H9 (cell line): Measurements from ENCODE around the gene ERC1. TPM values are rescaled to one million over a fixed set of nuclear protein-coding genes. Genes with fewer than 3 reads are reported as not detected.

Experiments used
- DNase-seq: peaks from one replicate; pipeline ENCODE4 v3.0.0-alpha.2; 2017
- H2AFZ ChIP-seq: one replicate; pipeline ENCODE4 v1.6.1; 2013; ENCODE audit warnings: mild to moderate bottlenecking, low read length, control low read depth, moderate library complexity
- H2AK5ac ChIP-seq: 2 replicates; pipeline ENCODE4 v1.6.1; 2013; ENCODE audit warnings: low read length, control low read depth, mixed read lengths; ENCODE audit not compliant: insufficient read length
- H2BK120ac ChIP-seq: one replicate; pipeline ENCODE4 v1.6.1; 2013; ENCODE audit warnings: low read depth, mild to moderate bottlenecking, low read length, control low read depth, inconsistent platforms; ENCODE audit not compliant: poor library complexity, severe bottlenecking
- H2BK12ac ChIP-seq: 2 replicates; pipeline ENCODE4 v1.6.1; 2013; ENCODE audit warnings: low read length, control low read depth, mixed read lengths, low read depth; ENCODE audit not compliant: insufficient read length
- H2BK15ac ChIP-seq: 2 replicates; pipeline ENCODE4 v1.6.1; 2013; ENCODE audit warnings: low read depth, low read length, control low read depth
- H2BK20ac ChIP-seq: one replicate; pipeline ENCODE4 v1.6.1; 2013; ENCODE audit warnings: low read depth, mild to moderate bottlenecking, low read length, control low read depth, inconsistent platforms; ENCODE audit not compliant: poor library complexity, severe bottlenecking
- H2BK5ac ChIP-seq: 2 replicates; pipeline ENCODE4 v1.6.1; 2013; ENCODE audit warnings: low read length, control low read depth, mixed read lengths; ENCODE audit not compliant: insufficient read length
- H3K14ac ChIP-seq: 2 replicates; pipeline ENCODE4 v1.6.1; 2013; ENCODE audit warnings: low read length, control low read depth; ENCODE audit not compliant: insufficient read depth
- H3K18ac ChIP-seq: 2 replicates; pipeline ENCODE4 v1.6.1; 2013; ENCODE audit warnings: low read depth, mild to moderate bottlenecking, mixed read lengths, low read length, control low read depth; ENCODE audit not compliant: insufficient read length
- H3K23ac ChIP-seq: 2 replicates; pipeline ENCODE4 v1.6.1; 2013; ENCODE audit warnings: low read length, control low read depth, mixed read lengths, low read depth; ENCODE audit not compliant: insufficient read length
- H3K23me2 ChIP-seq: 2 replicates; pipeline ENCODE4 v1.6.1; 2013; ENCODE audit warnings: low read depth, mild to moderate bottlenecking, mixed read lengths, low read length, control low read depth; ENCODE audit not compliant: insufficient read length, poor library complexity, severe bottlenecking
- H3K27ac ChIP-seq: 2 replicates; pipeline ENCODE4 v1.5.1; 2013; ENCODE audit warnings: low read length, control low read depth, mixed read lengths, low read depth; ENCODE audit not compliant: insufficient read length
- H3K27me3 ChIP-seq: 2 replicates; pipeline ENCODE4 v1.6.1; 2013; ENCODE audit warnings: low read length, control low read depth, inconsistent platforms; ENCODE audit not compliant: insufficient read depth
- H3K4ac ChIP-seq: 2 replicates; pipeline ENCODE4 v1.6.1; 2013; ENCODE audit warnings: low read depth, mild to moderate bottlenecking, control low read depth, inconsistent platforms, low read length, moderate library complexity
- H3K4me1 ChIP-seq: 2 replicates; pipeline ENCODE4 v1.6.1; 2013; ENCODE audit warnings: low read length, control low read depth, inconsistent platforms; ENCODE audit not compliant: insufficient read depth
- H3K4me2 ChIP-seq: 2 replicates; pipeline ENCODE4 v1.6.1; 2013; ENCODE audit warnings: low read length, control low read depth, mixed read lengths; ENCODE audit not compliant: insufficient read length, insufficient read depth
- H3K56ac ChIP-seq: 2 replicates; pipeline ENCODE4 v1.6.1; 2013; ENCODE audit warnings: low read depth, mild to moderate bottlenecking, mixed read lengths, low read length, control low read depth; ENCODE audit not compliant: insufficient read length
- H3K79me1 ChIP-seq: 2 replicates; pipeline ENCODE4 v1.6.1; 2013; ENCODE audit warnings: low read depth, mild to moderate bottlenecking, moderate library complexity, low read length, control low read depth, inconsistent platforms; ENCODE audit not compliant: insufficient read depth, poor library complexity, severe bottlenecking
- H3K79me2 ChIP-seq: 2 replicates; pipeline ENCODE4 v1.6.1; 2013; ENCODE audit warnings: low read length, control low read depth, inconsistent platforms; ENCODE audit not compliant: insufficient read depth
- H3K9ac ChIP-seq: 2 replicates; pipeline ENCODE4 v1.6.1; 2013; ENCODE audit warnings: low read length, control low read depth, mixed read lengths; ENCODE audit not compliant: insufficient read length; ENCODE audit errors: extremely low read depth
- H3K9me3 ChIP-seq: one replicate; pipeline ENCODE4 v1.6.1; 2013; ENCODE audit warnings: low read depth, low read length, inconsistent platforms; ENCODE audit not compliant: control insufficient read depth
- H3T11ph ChIP-seq: one replicate; pipeline ENCODE4 v1.6.1; 2013; ENCODE audit warnings: mild to moderate bottlenecking, low read length, control low read depth, inconsistent platforms
- H4K20me1 ChIP-seq: one replicate; pipeline ENCODE4 v1.6.1; 2013; ENCODE audit not compliant: control insufficient read depth, insufficient read length, insufficient read depth
- H4K5ac ChIP-seq: 2 replicates; pipeline ENCODE4 v1.6.1; 2013; ENCODE audit warnings: low read depth, mild to moderate bottlenecking, mixed read lengths, low read length, control low read depth; ENCODE audit not compliant: insufficient read length
- H4K8ac ChIP-seq: replicated peaks from 2 replicates; pipeline ENCODE4 v1.6.1; 2013; ENCODE audit warnings: low read length, control low read depth, mixed read lengths, low read depth; ENCODE audit not compliant: insufficient read length
- H4K91ac ChIP-seq: 2 replicates; pipeline ENCODE4 v1.6.1; 2013; ENCODE audit warnings: low read depth, mild to moderate bottlenecking, moderate library complexity, mixed read lengths, low read length, control low read depth; ENCODE audit not compliant: insufficient read length
- H3K27ac Mint-ChIP-seq, 3 experiments: 2 replicates in 2 of 3; 3 replicates in 1 of 3; pipeline ENCODE4 v1.8.0; 2020 to 2021; ENCODE audit warnings: mixed read lengths in 3 of 3, mild to moderate bottlenecking in 1 of 3, moderate library complexity in 1 of 3
- H3K27me3 Mint-ChIP-seq: 2 replicates; pipeline ENCODE4 v1.8.0; 2021; ENCODE audit warnings: low read depth, mild to moderate bottlenecking, moderate library complexity, mixed read lengths
- H3K36me3 Mint-ChIP-seq, 3 experiments: 2 replicates in 2 of 3; 3 replicates in 1 of 3; pipeline ENCODE4 v1.8.0; 2020 to 2021; ENCODE audit warnings: low read depth in 3 of 3, mixed read lengths in 3 of 3; ENCODE audit not compliant: insufficient read depth in 1 of 3
- H3K4me1 Mint-ChIP-seq, 2 experiments: 2 replicates each; pipeline ENCODE4 v1.8.0; 2020; ENCODE audit warnings: mixed read lengths in 2 of 2
- H3K4me3 Mint-ChIP-seq, 2 experiments: 2 replicates in 1 of 2; 3 replicates in 1 of 2; pipeline ENCODE4 v1.8.0; 2020 to 2021; ENCODE audit warnings: mild to moderate bottlenecking in 2 of 2, mixed read lengths in 2 of 2, moderate library complexity in 1 of 2
- H3K9me3 Mint-ChIP-seq, 2 experiments: 2 replicates in 1 of 2; 3 replicates in 1 of 2; pipeline ENCODE4 v1.8.0; 2020; ENCODE audit warnings: mild to moderate bottlenecking in 2 of 2, mixed read lengths in 2 of 2, moderate library complexity in 1 of 2
- CTCF ChIP-seq: fragments of 200-600 bp; sonication (generic); conservative IDR thresholded peaks from 3 replicates; pipeline ENCODE4 v1.8.0; 2021; ENCODE audit warnings: antibody characterized with exemption, mild to moderate bottlenecking
- WGBS: extraction: QIAGEN DNeasy Blood & Tissue Kit; methylation state at CpG from one replicate; pipeline ENCODE4 v1.1.7; 2013; ENCODE audit warnings: missing lambda C conversion rate, low lambda C conversion rate, mixed read lengths; ENCODE audit not compliant: insufficient read length; ENCODE audit errors: extremely low coverage; 5-methylcytosine and 5-hydroxymethylcytosine counted together
- total RNA-seq: library from RNA; stranded (reverse); gene quantifications from 2 replicates; pipeline ENCODE4 v1.2.1, GENCODE V29; 2021

Gene ERC1
- total RNA-seq, 1 experiment from 2014 or later: 51.2 TPM

DNA sequence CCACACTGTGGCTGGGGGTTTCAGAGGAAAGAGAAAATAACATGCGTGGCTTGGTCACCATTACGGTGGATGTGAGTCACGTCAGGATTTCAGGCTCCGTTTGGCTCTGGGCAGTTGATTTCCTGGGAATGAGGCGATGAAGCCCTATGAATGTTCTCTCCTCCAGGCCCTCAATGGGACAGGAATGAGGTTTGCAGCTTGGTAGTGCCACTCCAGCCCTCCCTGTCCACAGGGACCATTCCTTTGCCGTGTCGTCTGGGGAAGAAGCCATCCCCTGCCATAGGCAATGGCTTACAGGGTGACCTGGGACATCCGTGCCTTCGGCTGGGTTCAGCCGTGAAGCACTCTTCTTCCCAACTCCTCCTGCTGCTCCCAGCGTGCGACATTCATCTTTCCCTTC lies 508.3 kb downstream of the ERC1 start:
- Histone ChIP-seq H3K9me3 (no peaks in the 10 kb centered on the region), H3K79me2 (no peaks in the 10 kb centered on the region), H3K4ac (no peak overlapping the region), H3K56ac (no peak overlapping the region), H3K9ac (no peak overlapping the region), H3K79me1 (no peaks in the 10 kb centered on the region), H4K20me1 (no peaks in the 10 kb centered on the region), H2BK20ac (no peak overlapping the region), H3K4me1 (no peaks in the 10 kb centered on the region), H4K91ac (no peak overlapping the region), H3K18ac (no peak overlapping the region), H2AK5ac (no peak overlapping the region), H3K4me2 (no peak overlapping the region), H4K8ac (no peak overlapping the region), H3K23me2 (no peaks in the 10 kb centered on the region), H2AFZ (no peak overlapping the region), H4K5ac (no peak overlapping the region), H2BK120ac (no peak overlapping the region), H2BK5ac (no peak overlapping the region), H3K27me3 (no peaks in the 10 kb centered on the region), H2BK15ac (no peak overlapping the region), H3T11ph (no peak overlapping the region), H3K23ac (no peak overlapping the region), H2BK12ac (no peak overlapping the region), H3K14ac (no peak overlapping the region), H3K27ac (no peak overlapping the region)
- H3K27me3 Mint-ChIP-seq: no peaks in the 10 kb centered on the region; the same call in none of the 2 replicates
- H3K9me3 Mint-ChIP-seq: peaks cover 2 to 4% of the 10 kb centered on the region in 2 experiments; a peak in 3 of 5 replicates
- no peak overlapping the region for H3K4me3 Mint-ChIP-seq
- WGBS: no CpG with 5 or more reads among the region's 12 CpGs
- H3K27ac Mint-ChIP-seq: no peak overlapping the region; a peak in 1 of 7 replicates
- DNase-seq: no peak
- H3K4me1 Mint-ChIP-seq: no peaks in the 10 kb centered on the region
- peaks cover 2 to 12% (median 6%) of the 10 kb centered on the region in 3 experiments; a peak in 4 of 7 replicates for H3K36me3 Mint-ChIP-seq
- no peak for TF ChIP-seq CTCF
